WTC11 (cell line): Measurements from ENCODE around the gene TMEM200A.
A peak's percentile ranks its signal among the peaks of the same experiment; 100 is the strongest.

Experiments used
- CTCF ChIP-seq: fragments of 200-600 bp; IDR thresholded peaks from 2 replicates; pipeline ENCODE4 v1.8.0; 2022; ENCODE audit warnings: antibody characterized with exemption
- ETV6 ChIP-seq: sonication (generic); formaldehyde crosslinking; IDR thresholded peaks from 2 replicates; pipeline ENCODE4 v1.8.1; 2022; ENCODE audit warnings: mild to moderate bottlenecking, missing genetic modification reagents
- TF ChIP-seq, protein P1 (sequence below): sonication (generic); formaldehyde crosslinking; IDR thresholded peaks from 2 replicates; pipeline ENCODE4 v1.8.1; 2023; ENCODE audit warnings: mild to moderate bottlenecking, missing genetic modification reagents, borderline replicate concordance

- TF ChIP-seq ETV6 (no peak), CTCF (peak; percentile 53)
- TF ChIP-seq, protein P1, sequence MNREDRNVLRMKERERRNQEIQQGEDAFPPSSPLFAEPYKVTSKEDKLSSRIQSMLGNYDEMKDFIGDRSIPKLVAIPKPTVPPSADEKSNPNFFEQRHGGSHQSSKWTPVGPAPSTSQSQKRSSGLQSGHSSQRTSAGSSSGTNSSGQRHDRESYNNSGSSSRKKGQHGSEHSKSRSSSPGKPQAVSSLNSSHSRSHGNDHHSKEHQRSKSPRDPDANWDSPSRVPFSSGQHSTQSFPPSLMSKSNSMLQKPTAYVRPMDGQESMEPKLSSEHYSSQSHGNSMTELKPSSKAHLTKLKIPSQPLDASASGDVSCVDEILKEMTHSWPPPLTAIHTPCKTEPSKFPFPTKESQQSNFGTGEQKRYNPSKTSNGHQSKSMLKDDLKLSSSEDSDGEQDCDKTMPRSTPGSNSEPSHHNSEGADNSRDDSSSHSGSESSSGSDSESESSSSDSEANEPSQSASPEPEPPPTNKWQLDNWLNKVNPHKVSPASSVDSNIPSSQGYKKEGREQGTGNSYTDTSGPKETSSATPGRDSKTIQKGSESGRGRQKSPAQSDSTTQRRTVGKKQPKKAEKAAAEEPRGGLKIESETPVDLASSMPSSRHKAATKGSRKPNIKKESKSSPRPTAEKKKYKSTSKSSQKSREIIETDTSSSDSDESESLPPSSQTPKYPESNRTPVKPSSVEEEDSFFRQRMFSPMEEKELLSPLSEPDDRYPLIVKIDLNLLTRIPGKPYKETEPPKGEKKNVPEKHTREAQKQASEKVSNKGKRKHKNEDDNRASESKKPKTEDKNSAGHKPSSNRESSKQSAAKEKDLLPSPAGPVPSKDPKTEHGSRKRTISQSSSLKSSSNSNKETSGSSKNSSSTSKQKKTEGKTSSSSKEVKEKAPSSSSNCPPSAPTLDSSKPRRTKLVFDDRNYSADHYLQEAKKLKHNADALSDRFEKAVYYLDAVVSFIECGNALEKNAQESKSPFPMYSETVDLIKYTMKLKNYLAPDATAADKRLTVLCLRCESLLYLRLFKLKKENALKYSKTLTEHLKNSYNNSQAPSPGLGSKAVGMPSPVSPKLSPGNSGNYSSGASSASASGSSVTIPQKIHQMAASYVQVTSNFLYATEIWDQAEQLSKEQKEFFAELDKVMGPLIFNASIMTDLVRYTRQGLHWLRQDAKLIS (CRISPR knock-in tag), result no peak
Measured at GRCh38 chr6:130322673-130323268, 43.0 kb upstream of the TMEM200A start.
